Stimulated activated CD4-positive, alpha-beta T cell treated with anti-CD3 and anti-CD28 coated beads, TNF-alpha, amount 100 ng/mL, for 1 hour (primary cell): Measurements from ENCODE around the gene STK32C.
"Not testable (repeated sequence)": the region's sequence is repeated elsewhere in the genome, so short reads cannot be mapped to it uniquely, and the experiment has no call there.

ENCODE experiments used
- DNase-seq, 3 donors: peaks; one replicate each; pipeline ENCODE4 v3.0.0-alpha.2; 2020; ENCODE audit warnings: low read depth in 3 of 3, low spot score in 1 of 3

The STK32C gene

DNA sequence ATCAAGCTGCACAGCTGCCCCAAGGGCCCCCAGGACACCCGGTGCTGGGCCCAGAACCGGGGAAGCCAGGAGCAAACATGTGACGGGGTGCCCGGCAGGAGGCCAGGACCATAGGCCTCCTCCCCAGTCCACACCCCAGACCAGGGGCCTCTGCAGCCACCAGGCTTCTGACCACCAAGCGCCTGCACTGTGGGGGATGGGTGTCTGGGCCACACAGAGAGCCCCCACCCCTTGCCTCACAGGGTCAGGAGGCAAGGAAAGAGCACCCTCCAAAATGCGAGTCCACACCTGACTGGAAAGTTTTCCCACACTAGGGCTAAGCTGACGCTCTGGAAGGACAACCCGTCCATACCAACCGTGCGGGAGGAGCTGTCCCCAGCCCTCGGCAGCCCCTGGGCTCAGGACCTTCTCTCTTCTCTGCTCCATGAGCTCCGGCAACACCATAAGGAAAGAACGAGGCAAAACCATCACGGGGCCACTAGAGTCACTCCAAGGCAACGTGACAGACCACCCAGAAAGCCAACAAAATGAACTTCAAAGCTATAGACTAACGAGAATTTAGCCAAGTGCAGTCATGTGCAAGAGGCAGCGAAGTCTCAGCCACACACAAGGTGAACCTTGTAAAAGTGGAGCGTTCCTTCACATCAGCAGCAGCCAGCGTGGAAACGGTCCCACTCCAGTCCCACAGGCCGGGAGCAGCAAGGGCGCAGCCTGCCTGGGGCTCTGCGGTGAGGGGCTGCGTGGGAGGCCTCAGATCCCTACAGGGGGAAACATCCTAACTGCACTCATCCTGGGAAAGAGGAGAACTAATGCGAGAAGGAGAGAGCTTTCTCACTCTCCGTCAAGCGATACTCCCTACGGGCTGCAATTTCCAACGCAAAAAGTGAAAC lies 5.1 kb downstream of the STK32C start:
- no peak for DNase-seq

DNA sequence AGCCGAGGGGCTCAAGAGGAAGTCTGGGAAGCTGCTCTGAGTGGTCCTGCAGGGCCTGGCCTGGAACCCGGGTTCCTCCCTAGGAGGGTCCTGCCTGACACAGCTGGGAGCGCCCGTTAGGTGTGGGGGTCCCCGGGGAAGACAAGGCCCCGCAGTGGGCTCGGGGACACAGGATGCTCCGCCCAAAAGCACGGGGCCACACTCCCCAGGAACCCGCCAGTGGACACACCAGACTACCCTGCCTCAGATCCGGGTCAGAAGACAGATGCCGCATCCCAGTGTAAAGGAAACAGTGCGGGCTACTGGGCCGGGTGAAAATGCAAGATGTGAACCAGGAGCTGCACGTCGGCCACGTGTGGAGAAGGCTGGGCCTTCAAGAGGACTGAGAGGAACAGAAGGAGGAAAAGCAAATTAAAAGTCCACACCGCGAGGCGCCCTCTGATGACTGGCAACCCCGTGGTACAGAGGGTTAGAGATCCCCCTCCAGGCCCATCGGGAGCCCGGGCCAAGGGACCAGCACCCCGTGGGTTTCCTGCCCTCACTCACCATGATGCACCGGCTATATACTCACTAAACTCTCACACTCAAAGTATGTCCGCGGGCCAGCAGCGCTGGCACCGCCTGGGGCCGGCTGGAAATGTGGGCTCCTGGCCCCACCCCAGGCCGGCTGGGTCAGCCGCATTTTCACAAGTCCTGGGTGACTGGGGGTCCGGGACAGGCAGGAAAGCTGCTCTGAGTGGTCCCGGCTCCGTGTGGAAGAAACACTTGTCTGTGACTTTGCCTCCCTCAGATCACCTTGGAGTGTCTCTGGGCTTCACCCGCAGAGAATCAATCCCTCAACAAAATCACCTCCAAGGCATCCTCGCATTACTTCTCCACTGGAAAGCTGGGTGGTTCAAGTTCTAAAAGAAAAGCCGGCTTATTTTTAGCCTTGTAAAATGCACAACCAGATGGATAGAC lies 6.1 kb downstream of the STK32C start:
- no peak for DNase-seq

DNA sequence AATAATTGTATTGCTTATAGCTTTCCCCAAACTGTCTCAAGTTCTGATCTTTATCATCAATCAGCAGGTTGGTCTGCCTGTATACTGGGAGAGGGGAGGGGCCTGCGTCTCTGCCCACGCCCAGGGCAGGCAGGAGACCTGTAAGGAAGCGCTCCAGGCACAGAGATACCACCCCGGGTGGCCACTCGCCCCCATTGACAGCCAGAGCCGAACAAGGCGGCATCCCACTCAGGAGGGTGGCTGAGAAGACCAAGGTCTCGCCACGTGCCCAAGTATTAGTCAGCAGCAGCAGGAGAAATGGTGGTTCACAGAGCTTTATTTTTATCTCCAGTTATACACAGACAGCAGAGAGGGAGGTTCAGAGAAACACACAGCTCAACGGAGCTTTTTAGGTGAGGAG lies 7.2 kb downstream of the STK32C start:
- no peak for DNase-seq

DNA sequence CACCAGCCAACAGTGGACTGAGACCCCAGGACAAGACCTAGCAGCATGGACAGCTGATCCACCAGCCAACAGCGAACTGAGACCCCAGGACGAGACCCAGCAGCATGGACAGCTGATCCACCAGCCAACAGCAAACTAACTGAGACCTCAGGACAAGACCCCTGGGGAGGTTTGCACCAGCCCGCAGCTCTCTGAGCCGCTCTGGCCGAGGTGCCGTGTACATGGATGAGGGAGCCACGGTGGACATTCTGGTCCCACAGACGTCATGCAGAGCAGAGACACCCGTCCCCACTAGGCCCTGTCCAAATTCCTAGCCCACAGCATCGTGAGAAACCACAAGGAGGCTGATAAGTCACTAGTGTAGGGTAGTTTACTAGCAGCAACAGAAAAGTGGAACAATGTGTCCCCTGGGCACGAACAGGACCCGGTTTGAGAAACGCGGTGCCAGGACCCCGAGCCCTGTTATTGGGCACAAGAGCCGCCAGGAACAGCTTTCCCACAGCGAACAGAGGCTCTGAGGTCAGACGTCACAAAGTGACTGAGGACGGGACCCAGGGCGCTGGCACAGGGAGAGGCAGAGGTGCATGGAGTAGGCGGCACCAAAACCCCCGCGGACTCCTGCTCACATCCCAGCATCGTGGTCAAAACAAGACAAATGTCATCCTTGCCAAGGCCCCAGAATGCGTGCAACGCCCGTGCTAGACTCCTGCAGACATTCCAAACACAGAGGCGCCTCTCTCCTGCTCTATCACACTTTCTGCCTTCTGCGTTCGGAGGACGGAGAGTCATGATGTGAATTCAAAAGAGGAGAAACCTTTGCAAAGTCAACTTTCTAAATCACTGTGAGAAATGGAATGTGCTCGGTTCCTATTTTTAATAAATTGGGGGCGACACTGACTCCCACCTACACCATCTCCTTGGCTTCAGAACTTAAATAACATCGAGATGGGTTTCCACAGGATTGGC lies 8.1 kb downstream of the STK32C start:
- DNase-seq, result no peak

DNA sequence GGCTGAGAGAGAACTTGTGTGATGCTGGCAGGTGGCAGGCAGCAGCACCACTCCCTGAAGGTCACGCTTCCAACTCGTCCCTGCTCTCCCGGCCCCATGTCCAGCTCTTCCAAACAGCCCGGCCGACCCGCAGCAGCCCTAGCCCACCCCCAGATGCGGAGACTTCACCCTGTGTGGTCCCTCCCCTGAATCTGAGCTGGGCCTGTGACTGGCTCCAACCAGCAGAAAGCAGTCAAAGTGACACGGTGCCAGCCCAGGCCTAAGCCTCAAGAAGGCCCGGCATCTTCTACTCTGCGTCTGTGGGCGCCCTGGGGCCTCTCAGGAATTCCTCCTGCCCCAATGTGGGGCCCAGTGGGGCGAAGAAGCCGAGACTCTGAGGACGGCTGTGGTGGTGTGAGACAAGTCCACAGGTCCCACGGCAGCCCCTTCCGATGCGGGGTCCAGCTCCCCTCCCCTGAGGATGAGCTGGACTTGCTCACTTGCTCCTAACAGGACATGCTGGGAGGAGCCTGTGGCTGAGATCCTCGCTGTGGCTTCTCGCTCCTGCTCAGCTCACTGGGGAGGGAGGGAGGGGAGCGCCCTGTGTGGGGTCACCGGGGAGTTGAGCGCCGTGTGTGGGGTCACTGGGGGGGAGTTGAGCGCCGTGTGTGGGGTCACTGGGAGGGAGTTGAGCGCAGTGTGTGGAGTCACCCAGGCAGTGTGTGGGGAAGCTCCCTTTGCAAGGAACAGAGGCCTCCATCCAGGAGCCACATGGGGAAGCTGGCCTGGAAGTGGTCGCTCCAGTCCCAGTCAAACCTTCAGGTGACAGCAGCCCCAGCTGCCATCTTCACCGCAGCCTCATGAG lies 9.5 kb downstream of the STK32C start:
- DNase-seq, result no peak

DNA sequence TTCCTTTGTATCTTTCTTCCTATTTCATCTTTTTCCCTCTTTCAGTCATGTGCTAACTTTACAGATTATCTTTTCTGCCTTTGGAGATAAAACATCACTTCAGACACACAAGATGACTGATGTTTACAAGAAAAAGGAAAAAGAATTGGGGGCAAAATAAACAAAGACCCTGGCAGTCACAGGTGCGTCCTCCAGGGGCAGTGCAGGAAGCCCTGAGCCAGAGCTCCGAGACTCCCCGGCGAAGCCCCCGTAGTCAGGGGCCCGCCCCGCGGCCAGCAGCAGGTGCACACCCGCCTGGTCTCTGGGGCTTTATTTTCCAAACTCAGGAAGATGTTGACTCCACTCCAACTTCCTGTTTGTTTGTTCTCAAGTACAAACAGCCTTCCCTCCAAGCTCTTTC lies 10.2 kb downstream of the STK32C start:
- no peak for DNase-seq

DNA sequence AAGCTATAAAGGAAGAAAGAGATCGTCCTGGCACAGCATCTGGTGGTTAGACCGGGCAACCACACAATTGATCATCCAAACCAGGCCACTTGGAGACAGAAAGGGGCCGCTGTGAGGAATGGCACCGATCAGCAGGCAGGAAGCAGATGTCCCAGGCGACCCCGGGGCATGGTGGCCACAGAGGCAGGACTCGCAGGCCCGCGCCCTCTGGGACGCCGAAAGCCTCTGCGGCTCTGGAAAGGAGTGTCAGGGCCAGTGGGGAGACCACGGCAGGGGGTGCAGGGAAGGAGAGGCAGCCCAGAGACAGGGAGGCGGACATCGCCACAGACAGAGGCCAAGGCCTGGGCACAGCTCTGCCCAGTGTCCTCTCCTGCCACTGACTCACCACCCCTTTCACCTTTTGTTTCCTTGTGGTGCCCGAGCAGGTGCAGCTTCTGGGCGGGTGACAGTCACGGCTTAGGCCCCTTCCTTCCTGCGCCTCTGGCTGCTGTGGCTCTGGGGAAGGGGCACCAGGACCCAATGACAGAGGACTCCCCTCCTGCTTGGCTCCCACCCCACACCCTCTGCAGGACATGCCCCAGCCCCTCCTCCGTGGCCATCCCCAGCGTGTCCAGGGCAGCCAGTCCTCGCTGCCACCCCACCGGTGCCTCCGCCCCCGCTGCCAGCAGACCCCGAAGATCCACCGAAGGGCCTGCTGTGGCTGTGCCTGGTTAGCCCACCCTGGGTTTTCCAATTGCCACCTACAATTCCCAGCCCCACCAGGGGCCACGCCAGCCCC lies 10.9 kb downstream of the STK32C start:
- no peak for DNase-seq

DNA sequence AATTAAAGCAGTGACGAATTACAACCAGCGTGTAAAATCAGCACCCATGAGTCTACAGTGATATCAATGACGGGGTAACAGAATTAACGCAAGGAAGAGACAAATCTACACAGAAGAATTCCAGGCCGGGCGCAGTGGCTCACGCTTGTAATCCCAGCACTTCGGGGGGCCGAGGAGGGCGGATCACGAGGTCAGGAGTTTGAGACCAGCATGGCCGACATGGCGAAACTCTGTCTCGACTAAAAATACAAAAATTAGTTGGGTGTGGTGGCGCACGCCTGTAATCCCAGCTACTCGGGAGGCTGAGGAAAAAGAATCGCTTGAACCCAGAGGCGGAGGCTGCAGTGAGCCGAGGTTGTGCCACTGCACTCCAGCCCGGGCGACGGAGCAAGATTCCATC lies 12.3 kb downstream of the STK32C start:
- not testable (repeated sequence) for DNase-seq

DNA sequence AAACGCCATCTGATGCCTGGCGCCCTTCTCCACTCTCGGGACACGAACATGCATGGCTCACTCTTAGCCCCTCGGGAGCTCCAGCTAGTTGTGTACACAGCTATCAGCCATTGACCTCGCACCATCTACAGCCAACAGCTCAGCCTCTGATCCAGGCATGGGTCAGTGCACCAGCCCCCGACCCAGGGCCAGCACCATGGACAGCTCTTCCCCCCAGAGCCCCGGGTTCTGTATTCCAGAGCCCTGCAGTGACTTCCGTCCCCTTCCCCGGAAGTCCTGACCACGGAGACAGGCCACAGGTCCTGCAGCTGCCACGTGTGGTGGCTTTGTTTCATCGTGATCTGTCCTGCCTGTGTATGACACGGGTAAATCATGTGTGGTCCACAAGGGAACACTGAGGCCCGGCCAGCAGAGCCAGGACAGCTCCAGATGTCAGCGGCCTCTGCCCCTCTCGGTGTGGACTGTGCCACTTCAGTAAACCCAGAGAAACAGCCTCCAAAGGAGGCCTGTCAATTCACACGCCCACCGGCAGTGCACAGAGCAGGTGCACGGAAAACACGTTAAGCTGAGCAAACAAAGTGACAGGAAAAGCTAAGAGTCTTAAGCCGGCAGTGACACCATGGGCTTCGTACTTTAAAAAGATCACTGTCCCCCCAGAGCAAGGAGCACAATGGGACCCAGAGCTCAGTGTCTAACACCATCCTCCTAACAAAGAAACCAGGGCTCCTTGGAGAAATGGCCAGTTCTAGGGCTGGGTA lies 13.0 kb downstream of the STK32C start:
- DNase-seq, result no peak

DNA sequence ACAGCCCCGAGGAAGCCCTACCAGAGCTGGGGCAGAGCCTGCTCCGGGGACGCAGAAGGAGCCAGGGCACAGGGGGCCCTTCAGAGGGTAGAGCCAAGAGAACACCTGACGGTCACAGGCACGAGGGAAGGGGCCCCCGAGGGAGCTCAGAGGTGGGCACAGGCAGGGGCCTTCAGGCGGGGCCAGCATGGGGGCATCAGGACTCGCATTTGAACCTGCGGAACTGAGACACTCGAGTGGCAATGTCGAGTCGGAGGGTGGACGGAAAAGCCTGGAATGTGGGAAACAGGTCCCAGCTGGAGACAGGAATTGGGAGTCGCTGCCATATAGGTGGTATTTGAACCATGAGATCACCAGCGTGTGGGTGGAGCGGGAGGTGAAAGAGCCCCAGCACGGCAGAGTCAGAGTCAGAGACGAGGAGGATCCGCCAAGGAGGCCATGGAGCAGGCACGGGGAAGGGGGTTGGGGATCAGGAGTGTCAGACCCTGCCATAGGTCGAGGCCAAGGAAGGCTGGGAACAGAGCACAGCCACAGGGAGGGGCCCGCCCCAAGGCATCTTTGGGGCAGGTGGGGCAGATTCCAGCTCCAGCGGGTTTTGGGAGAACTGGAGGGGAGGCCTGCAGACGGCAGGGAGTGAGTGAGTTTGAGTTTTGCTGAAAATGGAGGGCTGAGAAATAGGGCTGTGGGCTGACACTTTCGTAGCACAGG lies 13.8 kb downstream of the STK32C start:
- no peak for DNase-seq

DNA sequence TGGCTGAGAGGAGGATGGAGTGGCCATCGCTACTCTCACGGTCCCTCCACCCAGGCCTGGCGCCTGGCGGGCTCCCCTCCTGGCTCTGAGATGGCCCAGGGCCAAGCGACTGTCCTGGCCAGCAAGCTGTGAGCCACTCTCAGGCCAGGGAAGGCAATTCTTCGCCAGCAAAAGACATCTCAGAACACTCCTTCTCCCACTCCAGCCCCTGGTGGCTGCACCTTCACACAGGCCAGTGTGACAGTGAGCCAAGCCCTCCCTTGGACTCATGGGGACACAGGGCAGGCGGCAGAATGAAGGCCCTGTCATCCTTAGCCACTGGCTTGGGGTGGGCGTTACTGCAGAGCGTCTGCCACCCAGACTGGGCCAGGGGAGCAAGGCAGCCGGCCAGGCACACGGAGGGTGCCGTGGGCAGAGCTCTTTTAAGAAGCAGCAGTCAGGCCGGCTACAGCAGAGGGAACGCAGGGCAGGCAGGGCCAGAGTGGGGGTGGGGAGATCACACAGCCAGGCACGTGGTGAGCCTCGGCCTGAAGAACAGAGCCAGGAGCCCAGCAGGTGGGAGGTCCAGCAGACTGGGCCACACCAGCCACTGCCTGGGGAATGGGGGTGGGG lies 14.4 kb downstream of the STK32C start:
- no peak for DNase-seq

DNA sequence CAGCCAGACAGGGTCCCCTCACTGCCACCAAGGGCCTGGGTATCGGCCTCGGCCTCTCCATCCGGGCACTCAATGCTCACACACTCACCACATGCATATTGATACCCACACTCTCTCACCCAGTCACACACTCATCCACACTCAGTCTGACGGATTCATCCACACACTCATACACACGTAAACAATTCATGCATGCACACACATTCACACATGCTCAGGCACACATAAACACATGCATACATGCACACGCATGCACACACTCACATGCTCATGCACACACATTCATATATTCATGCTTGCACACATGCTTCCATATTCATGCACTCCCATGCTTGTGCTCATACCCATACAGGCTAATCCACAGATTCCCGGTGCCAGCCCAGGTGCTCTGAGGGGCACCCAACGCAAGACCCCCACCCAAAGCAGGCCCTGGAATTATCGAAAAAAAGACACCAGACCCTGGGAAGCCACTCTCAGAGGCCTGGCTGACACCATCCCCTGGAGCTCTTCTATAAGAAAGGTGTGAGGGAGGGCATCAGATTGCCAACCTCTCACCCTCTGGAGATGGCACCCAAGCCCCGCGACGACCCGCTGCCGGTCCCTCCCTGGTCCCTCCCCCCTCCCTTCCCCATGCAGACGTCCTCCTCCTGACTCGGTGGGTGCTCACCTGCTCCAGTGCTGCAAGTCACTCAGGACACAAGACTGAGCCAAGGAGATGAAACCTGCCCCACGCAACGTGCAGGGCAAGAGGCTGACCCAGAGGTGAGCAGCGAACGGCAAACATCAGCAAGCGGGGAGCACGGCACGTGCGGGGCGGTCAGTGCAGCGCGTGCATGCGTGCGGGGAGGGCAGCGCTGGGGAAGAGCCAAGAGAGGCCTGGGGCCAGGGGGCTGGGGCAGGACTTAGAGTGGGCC lies 15.2 kb downstream of the STK32C start:
- no peak for DNase-seq

DNA sequence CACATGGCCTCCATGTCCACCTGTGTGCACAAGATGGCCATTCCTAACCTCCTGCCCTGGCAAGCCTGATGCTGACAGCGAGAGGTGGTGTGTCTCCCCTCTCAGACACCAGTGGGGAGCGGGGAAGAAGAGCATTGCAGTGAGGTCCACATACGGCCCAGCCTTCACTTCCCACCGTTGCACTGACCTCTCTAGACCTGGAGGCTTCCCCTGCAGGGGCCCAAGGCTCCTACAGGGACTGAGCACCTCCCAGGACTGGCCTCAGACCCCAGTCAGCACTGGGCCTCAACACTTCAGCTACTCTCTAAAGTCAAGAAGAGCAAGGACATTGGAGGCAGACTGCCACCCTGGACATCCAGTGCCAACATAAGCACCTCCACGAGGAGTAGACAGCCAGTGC lies 15.9 kb downstream of the STK32C start:
- DNase-seq, result no peak

DNA sequence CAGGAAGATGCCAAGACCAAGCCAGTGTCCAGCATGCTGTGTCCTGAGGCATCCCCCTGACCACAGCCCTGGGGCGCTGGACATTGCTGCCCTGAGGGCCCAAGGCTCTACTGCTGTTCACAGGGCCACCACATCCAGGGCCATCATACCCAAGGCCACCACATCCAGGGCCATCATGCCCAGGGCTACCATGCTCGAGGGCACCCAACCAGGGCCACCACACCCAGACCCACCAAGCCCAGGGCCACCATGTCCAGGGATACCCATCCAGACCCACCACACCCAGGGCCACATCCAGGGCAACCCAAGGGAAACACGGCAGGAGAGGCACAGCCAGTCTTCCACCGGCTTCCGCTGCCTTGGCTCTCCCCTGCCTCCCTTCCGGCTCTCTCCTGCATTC lies 17.1 kb downstream of the STK32C start:
- DNase-seq, result no peak

DNA sequence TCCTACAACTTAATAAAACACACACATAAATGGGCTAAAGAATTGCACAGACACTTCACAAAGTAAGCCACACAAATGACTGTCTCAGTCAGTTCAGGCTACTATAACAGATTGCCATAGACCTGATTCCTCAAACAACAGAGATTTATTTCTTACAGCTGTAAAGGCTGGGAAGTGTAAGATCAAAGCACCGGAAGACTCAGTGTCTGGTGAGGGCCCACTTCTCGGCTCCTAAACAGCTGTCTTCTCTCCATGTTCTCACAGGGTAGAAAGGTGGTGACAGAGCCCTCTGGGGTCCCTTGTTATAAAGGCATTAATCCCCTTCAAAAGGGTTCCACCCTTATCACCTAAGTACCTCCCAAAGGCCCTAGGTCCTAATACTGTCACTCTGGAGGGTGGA lies 18.3 kb downstream of the STK32C start:
- DNase-seq, result no peak

DNA sequence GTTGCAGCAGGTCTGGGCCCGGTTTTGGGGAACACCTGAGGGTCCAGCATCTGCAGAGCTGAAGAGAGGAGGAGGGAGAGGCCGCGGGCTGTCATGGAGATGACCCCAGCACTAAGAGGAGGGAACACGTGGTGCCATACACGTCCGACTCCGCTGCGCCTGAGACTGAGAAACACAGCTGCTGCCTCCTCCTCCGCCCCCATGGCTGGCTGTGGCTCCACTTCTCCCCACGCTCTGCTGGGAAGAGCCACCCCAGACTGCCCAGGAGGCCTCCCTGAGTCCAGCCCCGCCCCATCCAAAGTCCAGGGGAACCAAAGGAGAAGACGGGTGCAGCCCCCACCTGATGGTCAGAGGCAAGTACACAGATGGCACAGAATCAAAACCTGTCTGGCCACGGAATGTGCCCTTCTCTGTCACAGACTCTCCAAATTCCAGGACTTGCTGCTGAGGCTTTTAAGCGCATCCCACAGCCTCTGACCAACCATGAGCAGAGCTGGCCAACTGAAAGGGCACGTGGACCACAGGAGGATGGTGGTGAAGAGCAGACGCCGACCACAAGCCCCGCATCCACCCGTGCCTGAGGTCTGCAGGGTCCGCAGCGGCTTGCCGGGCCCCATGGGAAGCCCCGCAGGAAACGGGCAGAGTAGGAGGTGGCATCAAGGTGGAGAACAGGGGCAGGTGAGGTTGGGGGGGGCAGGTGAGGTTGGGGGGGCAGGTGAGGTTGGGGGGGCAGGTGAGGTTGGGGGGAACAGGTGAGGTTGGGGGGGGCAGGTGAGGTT lies 24.0 kb downstream of the STK32C start:
- no peak for DNase-seq
